DOHH2 (cell line): Measurements from ENCODE around the gene COPZ1.

Experiments
- CTCF ChIP-seq: fragments of 200-600 bp; sonication (generic); IDR thresholded peaks from one replicate; pipeline ENCODE4 v1.5.1; 2014; ENCODE audit warnings: antibody characterized with exemption, mild to moderate bottlenecking, low read depth, low read length; ENCODE audit not compliant: poor library complexity, severe bottlenecking
- EZH2phosphoT487 ChIP-seq: fragments of 200-600 bp; sonication (generic); IDR thresholded peaks from 2 replicates; pipeline ENCODE4 v1.6.1; 2017; ENCODE audit warnings: borderline replicate concordance, mild to moderate bottlenecking, antibody characterized with exemption, low read length, moderate library complexity, mixed read lengths

- no peak for TF ChIP-seq CTCF
- TF ChIP-seq EZH2phosphoT487: no peak
These were observed 6.5 kb downstream of the COPZ1 start for GRCh38 chr12:54331461-54331860.
